Suprapubic skin (tissue), 4 donors: ENCODE data around the gene CD209. TPM values are rescaled to one million over a fixed set of nuclear protein-coding genes. Genes with fewer than 3 reads are reported as not detected.

Experiments used
- DNase-seq, 2 donors: peaks; one replicate each; pipeline ENCODE4 v3.0.0-alpha.2; 2019; ENCODE audit warnings: low spot score in 2 of 2
- H3K27ac ChIP-seq: fragments of 200-600 bp; sonication (generic); one replicate; pipeline ENCODE4 v1.5.1; 2019
- H3K27me3 ChIP-seq: fragments of 200-600 bp; sonication (generic); one replicate; pipeline ENCODE4 v1.5.1; 2019
- H3K36me3 ChIP-seq: fragments of 200-600 bp; sonication (generic); one replicate; pipeline ENCODE4 v1.5.1; 2019
- H3K4me1 ChIP-seq: fragments of 200-600 bp; sonication (generic); one replicate; pipeline ENCODE4 v1.5.1; 2019
- H3K4me3 ChIP-seq: fragments of 200-600 bp; sonication (generic); one replicate; pipeline ENCODE4 v1.5.1; 2019; ENCODE audit warnings: mild to moderate bottlenecking
- H3K9me3 ChIP-seq: fragments of 200-600 bp; sonication (generic); one replicate; pipeline ENCODE4 v1.5.1; 2019
- CTCF ChIP-seq, 2 donors: fragments of 200-600 bp in 1 of 2; fragments of 450-650 bp in 1 of 2; sonication (generic) in 1 of 2; IDR thresholded peaks; one replicate each; pipeline ENCODE4 v1.5.1; 2016 to 2019; ENCODE audit warnings: antibody characterized with exemption in 2 of 2, mild to moderate bottlenecking in 1 of 2, moderate library complexity in 1 of 2
- EP300 ChIP-seq: sonication (generic); formaldehyde crosslinking; IDR thresholded peaks from one replicate; pipeline ENCODE4 v1.6.1; 2017; ENCODE audit warnings: antibody characterized with exemption
- POLR2A ChIP-seq, 2 donors: fragments of 450-650 bp; IDR thresholded peaks; one replicate each; pipeline ENCODE4 v1.6.1; 2017; ENCODE audit warnings: antibody characterized with exemption in 2 of 2, mild to moderate bottlenecking in 2 of 2, moderate library complexity in 2 of 2
- POLR2AphosphoS5 ChIP-seq, 3 donors: sonication (generic); formaldehyde crosslinking; IDR thresholded peaks; one replicate each; pipeline ENCODE4 v1.6.1; 2017; ENCODE audit warnings: antibody characterized with exemption in 3 of 3
- WGBS: methylation state at CpG from one replicate; pipeline ENCODE4 v1.1.5; 2018; 5-methylcytosine and 5-hydroxymethylcytosine counted together
- total RNA-seq, 4 donors: library from RNA; depleted of rRNA; stranded (reverse); fragments of >200 nt; gene quantifications; one replicate each; pipeline ENCODE4 v1.1.0, GENCODE V29; 2016

The CD209 gene
- total RNA-seq, 4 donors from 2014 or later, result 0.16 to 1.6 (median 0.50) TPM

- Histone ChIP-seq H3K4me1 (peaks cover 21% of the 10 kb centered on the region), H3K27me3 (peaks cover 53% of the 10 kb centered on the region), H3K4me3 (no peak overlapping the region), H3K9me3 (no peaks in the 10 kb centered on the region), H3K27ac (no peak overlapping the region), H3K36me3 (no peaks in the 10 kb centered on the region)
- DNase-seq, result no peak
- TF ChIP-seq POLR2A (IDR thresholded peaks at IDR 0.05), result no peak
- TF ChIP-seq EP300, result no peak
- TF ChIP-seq CTCF (IDR thresholded peaks at IDR 0.05), result no peak
- TF ChIP-seq POLR2AphosphoS5 (IDR thresholded peaks at IDR 0.05), result no peak
Observed at GRCh38 chr19:7784856-7785255, 37.5 kb upstream of the CD209 start.

- H3K36me3 ChIP-seq, result no peaks in the 10 kb centered on the region
- H3K9me3 ChIP-seq, result no peaks in the 10 kb centered on the region
- H3K4me1 ChIP-seq, result peaks cover 14% of the 10 kb centered on the region
- TF ChIP-seq POLR2AphosphoS5 (IDR thresholded peaks at IDR 0.05) (no peak), CTCF (IDR thresholded peaks at IDR 0.05) (no peak)
- H3K4me3 ChIP-seq, result no peak overlapping the region
- no peak overlapping the region for H3K27ac ChIP-seq
- WGBS, result 13% methylated on average over 8 of the region's 8 CpGs
- DNase-seq, result no peak
- H3K27me3 ChIP-seq, result peaks cover 49% of the 10 kb centered on the region
Observed at GRCh38 chr19:7783991-7784423, 36.7 kb upstream of the CD209 start.

- TF ChIP-seq POLR2AphosphoS5 (IDR thresholded peaks at IDR 0.05), result no peak
- no peak for TF ChIP-seq CTCF (IDR thresholded peaks at IDR 0.05)
- TF ChIP-seq POLR2A (IDR thresholded peaks at IDR 0.05), result no peak
- Histone ChIP-seq H3K27me3 (peaks cover 24% of the 10 kb centered on the region), H3K36me3 (no peaks in the 10 kb centered on the region), H3K4me3 (no peak overlapping the region), H3K4me1 (peaks cover 4% of the 10 kb centered on the region), H3K27ac (no peak overlapping the region), H3K9me3 (no peaks in the 10 kb centered on the region)
- DNase-seq, result no peak
- 48% methylated on average over 12 of the region's 12 CpGs for WGBS
Observed at GRCh38 chr19:7781157-7781556, 33.8 kb upstream of the CD209 start.

GRCh38 chr19:7779631-7780486, 32.5 kb upstream of the CD209 start:
- WGBS, result 68% methylated on average over 26 of the region's 26 CpGs
- Histone ChIP-seq H3K4me1 (peaks cover 4% of the 10 kb centered on the region), H3K27ac (no peak overlapping the region), H3K9me3 (no peaks in the 10 kb centered on the region), H3K4me3 (no peak overlapping the region), H3K36me3 (no peaks in the 10 kb centered on the region), H3K27me3 (peaks cover 20% of the 10 kb centered on the region)
- no peak for TF ChIP-seq POLR2A (IDR thresholded peaks at IDR 0.05)
- no peak for TF ChIP-seq CTCF (IDR thresholded peaks at IDR 0.05)
- TF ChIP-seq POLR2AphosphoS5 (IDR thresholded peaks at IDR 0.05), result no peak
- TF ChIP-seq EP300, result no peak
- DNase-seq, result no peak

GRCh38 chr19:7778081-7778480, 30.7 kb upstream of the CD209 start:
- TF ChIP-seq CTCF (IDR thresholded peaks at IDR 0.05) (no peak), EP300 (no peak), POLR2A (IDR thresholded peaks at IDR 0.05) (no peak), POLR2AphosphoS5 (IDR thresholded peaks at IDR 0.05) (no peak)
- Histone ChIP-seq H3K4me3 (no peak overlapping the region), H3K36me3 (no peaks in the 10 kb centered on the region), H3K27me3 (peaks cover 13% of the 10 kb centered on the region), H3K9me3 (no peaks in the 10 kb centered on the region), H3K4me1 (peaks cover 10% of the 10 kb centered on the region), H3K27ac (no peak overlapping the region)
- WGBS, result 80% methylated on average over 5 of the region's 5 CpGs
- no peak for DNase-seq
